GM18526 (cell line): Measurements from ENCODE around the gene SUMO2.

ENCODE experiments used
- POLR2A ChIP-seq: IDR thresholded peaks from 3 replicates; pipeline ENCODE4 v1.6.1; 2011; ENCODE audit not compliant: insufficient read length; ENCODE audit errors: extremely low read depth

SUMO2 gene

GRCh38 chr17:75130632-75131277, 52.0 kb downstream of the SUMO2 start:
- no peak for TF ChIP-seq POLR2A

- TF ChIP-seq POLR2A, result no peak
Observed at GRCh38 chr17:75130059-75130631, 52.6 kb downstream of the SUMO2 start.

- no peak for TF ChIP-seq POLR2A
Observed at GRCh38 chr17:75129576-75129975, 53.2 kb downstream of the SUMO2 start.

GRCh38 chr17:75128694-75129505, 53.9 kb downstream of the SUMO2 start:
- no peak for TF ChIP-seq POLR2A

- no peak for TF ChIP-seq POLR2A
Observed at GRCh38 chr17:75126954-75127353, 55.8 kb downstream of the SUMO2 start.

GRCh38 chr17:75125984-75126383, 56.8 kb downstream of the SUMO2 start:
- no peak for TF ChIP-seq POLR2A

GRCh38 chr17:75124819-75125162, 58.0 kb downstream of the SUMO2 start:
- TF ChIP-seq POLR2A, result no peak

- TF ChIP-seq POLR2A, result no peak
Observed at GRCh38 chr17:75124041-75124818, 58.5 kb downstream of the SUMO2 start.

- TF ChIP-seq POLR2A, result no peak
Observed at GRCh38 chr17:75118307-75118706, 64.5 kb downstream of the SUMO2 start.

- no peak for TF ChIP-seq POLR2A
Observed at GRCh38 chr17:75116737-75117136, 66.0 kb downstream of the SUMO2 start.
